Fibroblast of skin of left biceps (primary cell): Measurements from ENCODE around the gene NCEH1.

Source experiments
- DNase-seq, 2 experiments: peaks; one replicate each; pipeline ENCODE4 v3.0.0-alpha.2; 2013; ENCODE audit warnings: low read depth in 2 of 2

The NCEH1 gene

DNA sequence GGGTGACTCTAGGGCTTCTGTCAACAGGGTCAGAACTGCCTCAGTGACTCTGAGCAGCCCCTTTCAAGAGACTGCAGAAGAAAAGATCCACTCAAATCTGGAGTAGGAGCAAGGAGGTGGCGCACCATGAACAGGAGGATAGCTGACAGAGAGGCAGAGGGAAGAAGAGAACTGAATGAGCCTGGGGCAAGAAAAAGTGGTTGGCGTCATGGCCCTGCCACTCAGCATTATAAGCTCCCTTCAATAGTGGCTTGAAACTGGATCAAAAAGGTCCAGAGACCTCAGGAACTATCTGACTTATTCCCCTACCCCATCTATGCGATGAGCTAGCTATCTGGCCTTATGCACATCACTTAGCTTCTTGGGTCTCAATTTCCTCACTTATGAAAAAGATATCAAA lies 66.6 kb downstream of the NCEH1 start:
- DNase-seq: no peak

DNA sequence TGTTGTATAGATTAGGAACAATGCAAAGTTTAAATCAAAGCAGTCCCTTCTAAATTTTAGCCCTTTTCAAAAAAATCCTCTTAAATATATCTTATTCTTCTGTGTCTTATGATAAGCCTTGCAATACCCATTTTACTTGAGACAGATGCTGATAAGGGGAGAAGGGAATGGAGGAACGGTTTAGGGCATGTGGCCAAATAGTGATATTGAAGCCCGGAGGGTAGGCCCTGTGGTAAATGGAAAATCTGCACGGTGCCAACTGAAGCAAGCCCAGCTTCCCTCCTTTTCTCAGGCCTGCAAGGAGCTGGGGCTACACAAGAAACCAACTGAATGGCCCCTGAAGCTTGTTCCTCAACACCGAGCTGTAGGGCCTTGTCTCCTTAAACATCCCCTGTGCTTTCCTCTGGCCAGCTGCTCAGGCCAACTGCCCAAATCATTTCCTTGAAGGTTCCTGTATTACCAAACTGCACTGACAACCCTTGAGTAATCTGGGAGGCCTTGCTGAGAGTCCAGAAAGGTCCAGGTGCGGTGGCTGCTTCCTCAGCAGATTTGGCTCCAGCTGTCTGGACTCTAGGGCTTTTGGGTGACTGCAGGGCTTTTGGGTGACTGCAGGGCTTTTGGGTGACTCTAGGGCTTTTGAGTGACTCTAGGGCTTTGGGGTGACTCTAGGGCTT lies 67.2 kb downstream of the NCEH1 start:
- no peak for DNase-seq

DNA sequence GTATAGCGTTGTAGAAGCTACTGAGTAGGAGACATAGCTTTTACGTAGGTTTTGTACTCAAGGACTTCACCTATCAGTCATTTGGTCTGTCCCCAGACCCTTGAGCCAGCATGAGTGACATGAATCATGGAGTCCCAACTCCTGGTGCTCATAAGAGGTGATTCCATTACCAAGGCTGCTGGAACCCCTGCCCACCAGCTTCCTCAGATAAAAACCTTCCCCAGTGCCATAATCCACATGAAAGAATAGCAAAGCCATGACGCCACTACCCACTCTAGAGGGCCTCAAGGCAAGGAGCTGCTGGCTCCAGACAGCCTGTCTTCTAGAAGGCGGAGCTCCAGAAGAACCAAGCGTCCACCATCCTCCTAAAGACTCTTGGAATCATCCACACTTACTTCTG lies 69.6 kb downstream of the NCEH1 start:
- DNase-seq: no peak

DNA sequence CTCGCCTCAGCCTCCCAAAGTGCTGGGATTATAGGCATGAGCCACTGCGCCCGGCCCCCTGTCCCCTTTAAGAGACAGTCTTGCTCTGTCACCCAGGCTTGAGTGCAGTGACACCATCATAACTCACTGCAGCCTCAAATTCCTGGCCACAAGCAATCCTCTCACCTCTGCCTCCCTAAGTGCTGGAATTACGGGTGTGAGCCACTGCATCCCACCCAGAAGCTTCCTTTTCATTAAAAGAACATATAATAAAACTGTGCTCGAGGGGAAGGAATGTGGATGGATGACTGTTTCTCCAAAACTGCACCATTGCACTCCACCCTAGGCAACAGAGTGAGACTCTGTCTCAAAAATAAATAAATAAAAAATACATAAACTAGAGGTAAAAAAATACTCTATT lies 70.1 kb downstream of the NCEH1 start:
- DNase-seq: no peak

DNA sequence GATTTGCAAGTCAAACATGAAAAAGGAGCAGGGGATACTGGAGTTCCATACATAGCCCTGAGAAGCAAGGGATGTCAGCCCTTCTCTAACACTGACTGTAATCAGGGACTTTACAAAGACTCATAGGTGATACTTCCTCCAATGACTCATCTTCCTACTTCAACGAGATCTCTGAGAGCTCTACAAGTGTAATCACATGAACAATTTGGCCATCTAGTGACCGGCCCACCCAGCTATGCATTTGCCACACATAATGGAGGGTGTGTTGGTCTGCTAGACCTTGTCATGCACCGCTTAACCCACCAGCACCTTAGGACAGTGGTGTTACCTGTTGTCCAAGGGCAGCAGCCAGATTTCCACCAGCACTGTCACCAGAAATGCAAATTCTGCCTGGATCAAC lies 75.3 kb downstream of the NCEH1 start:
- DNase-seq: no peak

DNA sequence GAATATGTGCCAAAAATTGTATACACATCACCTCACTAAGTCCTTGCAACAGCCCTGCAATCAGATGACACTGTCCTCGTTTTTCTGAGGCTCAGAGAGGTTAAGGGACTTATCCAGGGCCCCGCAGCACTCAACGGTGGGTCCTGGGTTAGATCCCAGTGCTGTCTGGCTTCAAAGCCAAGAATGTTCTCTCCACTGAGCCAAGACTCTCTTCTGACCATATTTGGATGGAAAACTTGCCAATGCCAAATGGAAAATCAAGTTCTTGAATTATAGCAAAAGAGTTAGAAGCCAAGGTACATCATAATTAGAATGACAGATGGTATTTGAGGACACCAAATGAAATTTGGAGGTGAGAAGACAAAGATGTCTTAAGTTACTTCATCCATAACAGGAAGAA lies 75.9 kb downstream of the NCEH1 start:
- no peak for DNase-seq

DNA sequence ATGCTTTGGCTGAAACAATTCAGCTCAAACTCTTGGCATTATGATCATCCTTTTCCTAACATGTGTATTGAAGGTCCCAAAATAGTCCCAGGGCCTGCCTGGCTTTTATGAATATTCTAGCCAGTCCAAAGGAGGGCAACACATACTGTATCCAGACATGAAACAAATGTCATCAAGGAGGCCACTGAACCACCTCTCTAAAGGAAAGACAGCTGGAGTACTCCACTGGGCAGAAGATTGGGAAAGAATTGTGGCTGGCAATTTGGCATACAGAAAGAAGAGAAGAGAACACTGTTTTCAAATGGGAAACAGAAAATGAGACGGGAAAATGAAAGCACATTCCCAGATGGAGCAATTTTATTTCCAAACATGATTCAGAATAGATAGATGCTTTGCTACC lies 80.6 kb downstream of the NCEH1 start:
- DNase-seq: no peak

DNA sequence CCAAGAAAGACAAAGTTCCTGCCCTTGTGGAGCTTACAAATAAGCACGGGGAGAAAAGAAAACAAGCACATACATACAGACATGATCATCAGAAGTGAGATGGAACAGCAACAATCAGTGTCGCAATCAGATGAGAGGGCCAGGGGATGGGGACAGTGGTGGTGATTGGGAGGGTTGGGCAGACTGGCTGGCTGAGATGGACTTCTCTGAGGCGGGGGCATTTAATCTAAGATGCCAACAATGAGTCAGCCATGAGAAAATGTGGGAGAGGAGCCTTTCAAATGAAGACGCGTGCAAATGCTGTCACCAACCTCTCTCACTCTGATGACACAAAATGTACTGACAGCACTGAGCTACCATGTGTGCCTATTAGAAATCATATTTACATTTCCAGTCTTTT lies 81.4 kb downstream of the NCEH1 start:
- no peak for DNase-seq

DNA sequence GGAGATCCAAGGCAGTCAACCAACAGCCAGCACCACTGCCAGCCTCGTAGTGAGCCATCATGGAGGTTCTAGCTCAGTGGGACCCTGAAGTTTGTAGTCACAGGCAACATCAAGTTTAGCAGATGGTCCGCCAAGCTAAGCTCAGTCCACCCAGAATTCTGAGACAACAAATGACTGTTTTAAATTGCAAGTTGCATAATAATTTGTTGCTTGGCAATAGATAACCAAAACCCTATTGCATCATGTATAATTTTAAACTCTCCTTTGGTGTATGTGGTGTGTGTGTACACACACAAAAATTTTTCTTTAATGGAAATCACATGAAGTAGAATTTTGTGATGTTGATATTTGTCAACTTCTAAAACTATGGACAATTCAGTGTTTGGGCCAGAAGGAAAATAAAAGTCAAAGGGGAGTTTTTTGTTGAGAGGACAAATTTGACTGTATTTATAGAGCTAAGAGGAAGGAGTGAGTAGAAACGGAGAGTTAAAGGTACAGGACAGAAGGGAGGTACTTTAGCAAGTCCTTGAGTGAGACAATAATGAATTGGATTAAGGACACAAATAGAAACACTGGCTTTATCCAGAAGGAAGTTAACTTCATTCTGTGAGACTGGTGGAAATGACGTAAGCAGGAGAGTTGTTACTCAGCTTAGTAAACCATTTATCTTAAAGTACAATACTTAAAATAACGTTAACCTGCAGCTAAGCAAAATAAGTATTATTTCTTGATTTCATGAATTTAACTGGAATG lies 83.6 kb downstream of the NCEH1 start:
- no peak for DNase-seq

DNA sequence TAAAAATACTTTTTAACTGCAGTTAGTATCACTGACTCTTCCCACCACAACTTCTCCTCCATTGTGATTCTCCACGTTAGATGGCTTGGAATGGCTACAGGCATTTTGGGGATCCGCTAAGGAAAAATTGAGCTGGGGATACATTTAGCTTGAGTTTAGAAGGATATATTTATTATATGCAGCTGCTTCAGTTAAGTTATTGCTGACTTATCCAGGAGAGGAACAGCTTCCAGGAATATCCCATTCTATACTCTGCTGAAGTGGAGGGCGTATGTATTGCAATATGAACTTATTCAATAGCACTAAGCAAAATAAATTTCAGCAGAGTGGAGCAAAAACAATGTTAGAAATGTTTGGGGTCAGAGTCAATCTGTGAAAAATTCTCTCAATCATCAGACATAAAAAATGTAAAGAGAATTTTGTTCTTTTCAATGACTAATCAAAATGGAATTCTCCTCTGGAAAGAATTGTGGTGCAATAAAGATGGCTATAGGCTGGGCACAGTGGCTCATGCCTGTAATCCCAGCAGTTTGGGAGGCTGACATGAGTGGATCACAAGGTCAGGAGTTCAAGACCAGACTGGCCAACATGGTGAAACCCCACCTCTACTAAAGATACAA lies 84.7 kb downstream of the NCEH1 start:
- DNase-seq: peak; percentile 81 to 83

DNA sequence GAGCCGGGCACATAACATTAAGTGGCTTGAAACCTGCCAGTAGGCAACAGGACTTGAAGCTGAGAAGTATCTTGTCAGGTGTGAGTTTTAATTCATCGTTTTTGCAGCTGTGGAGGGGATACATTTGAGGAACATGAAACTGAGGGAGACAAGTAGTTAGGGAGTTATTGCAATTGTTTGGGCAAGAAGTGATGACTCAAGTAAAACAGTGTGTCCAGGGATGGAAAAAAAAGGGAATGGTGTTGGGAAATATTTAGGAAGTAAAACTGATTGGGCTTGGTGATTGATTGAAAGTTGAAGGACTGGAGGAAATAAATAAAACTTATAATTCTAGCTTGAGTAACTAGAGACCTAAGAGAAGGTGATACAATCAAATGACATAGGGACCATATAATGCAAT lies 85.5 kb downstream of the NCEH1 start:
- no peak for DNase-seq

DNA sequence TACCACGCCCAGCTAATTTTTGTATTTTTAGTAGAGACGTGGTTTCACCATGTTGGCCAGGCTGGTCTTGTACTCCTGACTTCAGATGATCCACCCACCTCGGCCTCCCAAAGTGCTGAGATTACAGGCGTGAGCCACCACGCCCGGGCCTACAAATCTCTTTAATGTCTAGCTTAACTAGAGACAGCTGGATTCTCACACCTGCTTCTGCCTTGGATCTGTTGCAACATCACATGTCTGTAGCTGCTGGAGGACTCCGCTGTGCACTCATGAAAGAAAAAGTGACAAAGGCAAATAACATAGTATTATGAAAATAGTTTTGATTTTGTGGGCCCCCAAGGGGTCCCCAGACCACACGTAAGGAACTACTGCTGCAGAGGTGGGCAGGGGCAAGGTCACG lies 85.9 kb downstream of the NCEH1 start:
- no peak for DNase-seq

DNA sequence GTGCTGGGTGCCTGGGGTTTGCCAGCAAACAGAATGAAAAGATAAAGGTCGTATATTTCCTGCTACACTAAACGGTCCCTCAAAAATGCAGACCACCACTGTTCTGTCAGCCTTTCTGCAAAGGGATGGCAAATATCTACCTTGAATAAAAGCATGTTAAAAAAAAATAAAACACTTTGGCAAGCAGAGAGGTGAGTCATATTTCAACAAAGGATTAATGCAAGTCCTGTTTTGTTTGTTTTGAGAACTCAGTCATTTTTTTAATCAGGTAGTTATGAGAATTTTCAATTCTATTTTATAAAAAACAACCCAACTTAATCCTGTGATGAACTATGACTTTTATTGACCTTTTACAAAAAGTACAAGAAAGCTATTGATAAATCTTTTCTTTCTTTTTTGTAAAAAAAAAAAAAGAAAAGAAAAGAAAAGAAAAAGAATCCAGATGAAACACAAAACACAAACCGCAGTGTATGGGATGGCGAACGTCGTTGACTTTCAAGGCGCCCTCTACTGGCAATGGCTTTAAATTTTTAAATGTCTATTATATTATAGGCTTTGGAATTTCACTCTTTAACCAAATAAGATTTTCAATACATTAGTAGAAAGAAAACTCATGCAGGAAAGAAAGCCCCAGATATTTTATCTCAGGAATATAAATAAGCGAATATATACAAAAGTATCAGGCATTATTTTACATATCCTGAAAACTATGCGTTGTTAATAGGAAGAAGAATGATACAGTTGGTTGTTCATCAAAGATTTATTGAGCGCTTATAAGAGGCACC lies 87.8 kb downstream of the NCEH1 start:
- DNase-seq: no peak

DNA sequence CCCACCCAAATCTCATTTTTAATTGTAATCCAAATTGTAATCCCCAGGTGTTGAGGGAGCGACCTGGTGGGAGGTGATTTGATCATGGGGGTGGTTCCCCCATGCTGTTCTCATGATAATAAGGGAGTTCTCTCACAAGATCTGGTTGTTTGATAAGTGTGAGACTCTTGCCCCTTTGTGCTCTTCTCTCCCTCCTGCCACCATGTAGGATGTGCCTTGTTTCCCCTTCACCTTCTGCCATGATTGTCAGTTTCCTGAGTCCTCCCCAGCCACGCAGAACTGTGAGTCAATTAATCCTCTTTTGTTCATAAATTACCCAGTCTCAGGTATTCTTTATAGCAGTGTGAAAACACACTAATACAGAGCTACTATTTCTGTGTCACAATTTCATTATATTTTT lies 88.7 kb downstream of the NCEH1 start:
- DNase-seq: no peak

DNA sequence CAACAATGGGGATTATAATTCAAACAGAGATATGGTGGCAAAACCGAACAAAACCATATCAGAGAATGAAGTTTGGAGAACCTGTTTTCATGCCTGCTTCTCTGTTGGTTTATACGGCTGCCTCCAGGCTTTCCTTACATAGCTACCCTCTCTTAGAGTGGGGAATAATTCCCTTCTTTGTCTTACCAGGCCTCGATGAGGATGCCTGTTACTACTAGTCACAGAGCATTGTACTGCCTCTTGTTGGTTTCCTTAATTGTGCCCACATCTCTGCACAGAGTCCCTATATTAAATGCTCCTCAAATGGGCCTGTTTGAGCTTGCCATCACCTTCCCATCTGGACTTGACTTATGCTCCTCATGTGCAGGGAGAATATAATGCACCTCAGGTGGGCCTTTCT lies 92.9 kb downstream of the NCEH1 start:
- no peak for DNase-seq

DNA sequence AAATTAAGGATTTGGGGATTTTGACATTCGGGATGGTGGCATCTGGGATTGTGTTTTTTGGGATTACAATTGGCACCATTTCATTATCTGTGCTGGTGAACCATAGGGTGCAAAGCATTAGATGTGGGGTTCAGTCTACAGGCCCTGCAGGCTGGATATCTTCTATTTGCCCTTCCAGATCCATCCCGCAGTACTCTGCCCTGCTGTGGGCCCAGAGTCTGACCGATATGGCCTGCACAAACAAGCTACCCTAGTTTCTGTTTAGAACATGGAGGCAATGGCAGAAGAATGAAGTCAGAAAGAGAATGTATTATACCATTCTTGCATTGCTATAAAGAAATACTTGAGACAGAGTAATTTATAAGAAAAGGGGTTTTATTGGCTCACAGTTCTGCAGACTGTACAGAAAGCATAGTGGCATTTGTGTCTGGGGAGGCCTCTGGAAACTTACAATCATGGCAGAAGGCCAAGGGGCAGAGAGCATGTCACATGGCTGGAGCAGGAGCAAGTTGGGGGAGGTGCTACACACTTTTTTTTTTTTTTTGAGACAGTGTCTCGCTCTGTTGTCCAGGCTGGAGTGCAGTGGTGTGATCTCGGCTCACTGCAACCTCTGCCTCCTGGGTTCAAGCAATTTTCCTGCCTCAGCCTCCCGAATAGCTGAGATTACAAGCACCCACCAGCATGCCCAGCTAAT lies 93.7 kb downstream of the NCEH1 start:
- DNase-seq: no peak

DNA sequence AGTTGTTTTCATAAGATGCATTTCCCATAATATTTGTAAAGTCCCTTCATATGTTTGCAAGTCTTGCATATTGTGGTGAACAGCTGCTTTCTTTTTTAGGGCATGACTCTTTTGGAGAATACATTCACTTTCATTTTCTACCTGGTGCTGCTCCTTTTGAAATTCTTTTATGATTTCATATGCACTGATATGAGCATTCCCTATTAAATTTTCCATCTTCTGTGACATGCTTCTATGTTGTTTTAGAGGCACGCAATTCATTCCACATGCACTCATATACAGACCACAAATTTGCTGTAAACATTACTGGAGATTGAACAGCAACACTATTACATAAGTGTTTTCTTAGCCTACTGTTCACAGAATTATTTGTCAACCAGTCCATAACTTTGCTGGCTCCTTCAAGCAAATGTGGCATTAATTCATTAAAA lies 94.8 kb downstream of the NCEH1 start:
- DNase-seq: no peak

DNA sequence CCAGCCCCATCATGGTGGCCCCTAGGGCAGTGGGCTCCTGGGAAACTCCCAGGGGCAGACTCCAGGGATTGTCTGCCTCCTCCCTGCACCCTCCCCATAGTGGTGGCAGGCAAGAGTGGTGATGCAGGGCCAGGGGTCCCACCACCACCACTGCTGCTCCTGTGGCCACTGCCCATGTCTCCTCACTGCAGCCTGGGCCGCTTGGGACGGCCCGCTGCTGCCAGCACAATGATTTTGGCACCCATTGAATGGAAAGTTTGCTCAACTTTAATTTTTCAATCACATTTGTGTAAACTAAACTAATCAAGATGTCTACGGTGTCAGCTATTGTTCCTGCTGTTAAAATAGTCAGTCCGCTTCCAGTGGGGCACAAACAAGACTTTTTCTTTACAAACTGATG lies 95.6 kb downstream of the NCEH1 start:
- no peak for DNase-seq

DNA sequence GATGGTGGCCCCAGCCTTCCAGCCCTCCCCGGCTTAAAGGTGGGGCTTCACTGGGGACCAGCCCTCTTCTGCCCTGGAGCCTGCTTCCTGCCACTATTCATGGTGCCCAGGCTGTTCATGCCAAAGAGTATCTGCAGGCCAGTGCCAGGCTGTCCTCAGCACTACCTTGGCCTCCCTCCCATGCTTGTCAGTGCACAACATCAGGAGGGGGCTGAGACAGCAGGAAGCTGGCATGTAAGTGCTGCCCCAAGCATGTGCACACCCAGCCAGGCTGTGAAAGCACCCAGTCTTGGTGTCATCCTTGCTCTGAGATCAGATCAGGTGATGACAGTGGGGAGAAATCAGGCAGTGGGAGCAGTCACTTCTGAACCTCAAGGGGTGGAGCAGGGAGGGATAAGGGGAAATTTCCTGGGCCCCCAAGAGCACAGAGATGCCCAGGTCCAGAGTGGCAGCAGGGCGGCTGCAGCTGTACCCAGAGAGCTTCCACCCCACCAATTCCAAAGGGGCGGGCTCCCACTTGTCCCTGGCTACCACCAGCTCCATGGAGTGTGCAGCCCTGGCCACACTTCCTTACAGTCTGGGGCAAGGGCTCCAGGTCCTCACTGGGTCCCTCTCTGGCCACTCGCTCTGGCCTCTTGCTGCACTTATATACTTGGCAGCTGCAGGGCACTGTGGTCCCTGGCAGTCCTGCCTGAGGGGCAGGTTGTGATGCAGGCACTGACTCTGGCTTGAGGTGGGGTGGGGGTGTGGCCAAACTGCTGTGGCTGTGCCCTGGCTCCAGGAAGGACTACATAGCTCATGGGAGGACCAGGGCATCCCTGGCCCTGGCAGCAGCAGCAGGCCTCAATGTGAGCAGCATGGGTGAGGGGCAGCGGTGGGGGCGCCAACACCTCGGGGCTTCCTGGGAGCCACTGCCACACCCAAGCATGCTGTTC lies 96.3 kb downstream of the NCEH1 start:
- no peak for DNase-seq

DNA sequence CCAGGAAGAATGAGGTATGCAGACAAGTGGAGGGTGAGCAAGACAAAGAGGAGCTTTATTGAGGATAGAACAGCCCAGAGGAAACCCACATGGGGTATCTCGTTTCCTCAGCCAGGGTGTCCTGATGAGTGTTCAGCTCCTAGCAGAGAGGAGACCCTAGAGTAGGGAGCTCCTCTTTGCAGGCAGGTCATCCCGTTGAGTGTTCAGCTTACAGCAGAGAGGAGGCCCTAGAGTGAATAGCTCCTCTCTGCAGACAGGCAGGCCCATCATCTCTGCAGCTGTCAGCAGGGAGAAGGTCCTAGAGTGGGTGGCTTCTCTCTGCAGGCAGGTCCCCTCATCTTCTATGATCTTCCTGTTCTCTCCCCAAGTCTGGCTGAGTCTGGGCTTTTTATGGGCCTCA lies 97.0 kb downstream of the NCEH1 start:
- no peak for DNase-seq
